SK-N-SH treated with all-trans-retinoic acid at 6 μM for 48 hours (cell line): Measurements from ENCODE around the gene DDX11.

Source experiments
- CREB5 ChIP-seq: fragments of 250-450 bp; sonication (Bioruptor Pico); IDR thresholded peaks from 2 replicates; pipeline ENCODE4 v1.5.1; 2020; ENCODE audit warnings: low read depth, mild to moderate bottlenecking, moderate library complexity
- PATZ1 ChIP-seq: fragments of 250-450 bp; sonication (Bioruptor Pico); IDR thresholded peaks from 2 replicates; pipeline ENCODE4 v1.8.0; 2020; ENCODE audit warnings: mild to moderate bottlenecking, moderate library complexity, borderline replicate concordance
- RARB ChIP-seq: fragments of 250-450 bp; sonication (Bioruptor Pico); IDR thresholded peaks from 2 replicates; pipeline ENCODE4 v1.8.0; 2021; ENCODE audit warnings: mild to moderate bottlenecking, moderate library complexity
- ZFP30 ChIP-seq: fragments of 450-650 bp; formaldehyde crosslinking; IDR thresholded peaks from 2 replicates; pipeline ENCODE4 v1.5.0; 2022; ENCODE audit warnings: mild to moderate bottlenecking, moderate library complexity

- TF ChIP-seq PATZ1 (CRISPR knock-in tag), result no peak
- TF ChIP-seq ZFP30 (CRISPR knock-in tag), result no peak
- no peak for TF ChIP-seq RARB (CRISPR knock-in tag)
- TF ChIP-seq CREB5 (CRISPR knock-in tag), result no peak
Measured at GRCh38 chr12:31120392-31121008, 46.8 kb downstream of the DDX11 start.
